HG02943 (cell line): Measurements from ENCODE around the gene ZNF687.
"Not testable (repeated sequence)": the region's sequence is repeated elsewhere in the genome, so short reads cannot be mapped to it uniquely, and the experiment has no call there.

ENCODE experiments used
- ATAC-seq: cut with Tn5 transposase; IDR thresholded peaks from one replicate; pipeline ENCODE4 v1.9.1; 2021; ENCODE audit warnings: mild to moderate bottlenecking, low read depth, moderate library complexity; ENCODE audit not compliant: unreplicated experiment

ZNF687 gene

GRCh38 chr1:151281969-151282882 lies at the start of gene ZNF687:
Gene ZNF687, plus strand, starts transcription at chr1:151282299. Its CDS starts 3,993 bp downstream, at chr1:151286292.
- peak; percentile 78 for ATAC-seq

- ATAC-seq = no peak
Observed at GRCh38 chr1:151235235-151235634, 46.9 kb upstream of the ZNF687 start.

- ATAC-seq = no peak
Observed at GRCh38 chr1:151237678-151238466, 44.2 kb upstream of the ZNF687 start.

GRCh38 chr1:151238467-151238739 lies 43.7 kb upstream of the ZNF687 start:
- no peak for ATAC-seq

- ATAC-seq = no peak
Observed at GRCh38 chr1:151242442-151242841, 39.7 kb upstream of the ZNF687 start.

- no peak for ATAC-seq
Observed at GRCh38 chr1:151243683-151244216, 38.3 kb upstream of the ZNF687 start.

GRCh38 chr1:151246786-151247185 lies 35.3 kb upstream of the ZNF687 start:
- no peak for ATAC-seq

GRCh38 chr1:151251656-151252470 lies 30.2 kb upstream of the ZNF687 start:
- no peak for ATAC-seq

- ATAC-seq = peak; percentile 93
Observed at GRCh38 chr1:151254217-151255213, 27.6 kb upstream of the ZNF687 start, which contains the start of gene PSMD4. Gene PSMD4, plus strand, starts transcription at chr1:151254734. Its CDS starts 49 bp downstream, at chr1:151254783.

GRCh38 chr1:151255381-151255780 lies 26.7 kb upstream of the ZNF687 start:
- ATAC-seq = no peak

GRCh38 chr1:151259351-151259750 lies 22.7 kb upstream of the ZNF687 start:
- no peak for ATAC-seq

GRCh38 chr1:151265446-151266236 lies 16.5 kb upstream of the ZNF687 start:
- no peak for ATAC-seq

- ATAC-seq = no peak
Observed at GRCh38 chr1:151266315-151266714, 15.8 kb upstream of the ZNF687 start.

GRCh38 chr1:151266821-151267220 lies 15.3 kb upstream of the ZNF687 start:
- ATAC-seq = no peak

- ATAC-seq = no peak
Observed at GRCh38 chr1:151267760-151268159, 14.3 kb upstream of the ZNF687 start.

- no peak for ATAC-seq
Observed at GRCh38 chr1:151273924-151274466, 8.1 kb upstream of the ZNF687 start.

GRCh38 chr1:151275341-151275740 lies 6.8 kb upstream of the ZNF687 start:
- not testable (repeated sequence) for ATAC-seq

GRCh38 chr1:151277249-151277648 lies 4.8 kb upstream of the ZNF687 start:
- no peak for ATAC-seq
